PC-9 (cell line): Measurements from ENCODE around the gene UGT3A1. TPM values are rescaled to one million over a fixed set of nuclear protein-coding genes. Genes with fewer than 3 reads are reported as not detected.
"Not testable (repeated sequence)": the region's sequence is repeated elsewhere in the genome, so short reads cannot be mapped to it uniquely, and the experiment has no call there.

Source experiments
- BruUV-seq: library from RNA; stranded (reverse); fragments of 400-500 nt; replicated peaks from 2 replicates; lab custom pipeline; 2021; lab: Mats Ljungman, UMichigan
- CTCF ChIA-PET: fragments of 300-600 bp; sonication (Branson Sonifier 250); formaldehyde crosslinking; loops from one replicate; lab custom pipeline; 2022; ENCODE audit warnings: antibody characterized with exemption; lab: Charles Lee
- POLR2A ChIA-PET: fragments of 300-600 bp; sonication (Branson Sonifier 250); formaldehyde crosslinking; loops from one replicate; lab custom pipeline; 2022; ENCODE audit warnings: antibody characterized with exemption; ENCODE audit not compliant: unreplicated experiment; lab: Charles Lee
- DNase-seq, 2 experiments: peaks; one replicate each; pipeline versions ENCODE4 v3.0.0 to v3.0.0-alpha.2; 2015 to 2022; ENCODE audit warnings: mixed read lengths in 1 of 2
- H2AFZ ChIP-seq: fragments of 200-600 bp; sonication (generic); 2 replicates; pipeline ENCODE4 v1.8.1; 2017; ENCODE audit warnings: antibody characterized with exemption
- H3F3A ChIP-seq: fragments of 200-600 bp; sonication (generic); 2 replicates; pipeline ENCODE4 v1.8.1; 2017; ENCODE audit warnings: antibody characterized with exemption, mild to moderate bottlenecking, low read depth; ENCODE audit not compliant: insufficient read depth
- H3K27ac ChIP-seq: fragments of 200-600 bp; sonication (generic); 2 replicates; pipeline ENCODE4 v1.6.1; 2016; ENCODE audit warnings: mixed run types
- H3K27me3 ChIP-seq: fragments of 200-600 bp; sonication (generic); 2 replicates; pipeline ENCODE4 v1.6.1; 2016; ENCODE audit warnings: low read depth, mixed run types; ENCODE audit not compliant: insufficient read depth
- H3K36me3 ChIP-seq: fragments of 200-600 bp; sonication (generic); 2 replicates; pipeline ENCODE4 v1.6.1; 2016; ENCODE audit warnings: low read depth, mixed run types
- H3K4me1 ChIP-seq: fragments of 200-600 bp; sonication (generic); replicated peaks from 2 replicates; pipeline ENCODE4 v1.6.1; 2016; ENCODE audit warnings: mixed run types; ENCODE audit not compliant: insufficient read depth
- H3K4me2 ChIP-seq: fragments of 200-600 bp; sonication (generic); 2 replicates; pipeline ENCODE4 v1.6.1; 2017; ENCODE audit warnings: mixed run types
- H3K4me3 ChIP-seq: fragments of 200-600 bp; sonication (generic); 2 replicates; pipeline ENCODE4 v1.6.1; 2016; ENCODE audit warnings: mixed run types
- H3K79me2 ChIP-seq: fragments of 200-600 bp; sonication (generic); 2 replicates; pipeline ENCODE4 v1.6.1; 2017; ENCODE audit warnings: low read depth, mixed run types
- H3K9me2 ChIP-seq: fragments of 200-600 bp; sonication (generic); 2 replicates; pipeline ENCODE4 v1.8.1; 2017; ENCODE audit warnings: mild to moderate bottlenecking; ENCODE audit not compliant: insufficient read depth
- H3K9me3 ChIP-seq: fragments of 200-600 bp; sonication (generic); 2 replicates; pipeline ENCODE4 v1.8.1; 2016; ENCODE audit warnings: low read depth; ENCODE audit not compliant: insufficient read depth
- H4K20me1 ChIP-seq: fragments of 200-600 bp; sonication (generic); 2 replicates; pipeline ENCODE4 v1.8.1; 2017; ENCODE audit not compliant: insufficient read depth
- CTCF ChIP-seq: fragments of 200-600 bp; sonication (generic); conservative IDR thresholded peaks from 2 replicates; pipeline ENCODE4 v1.6.1; 2017; ENCODE audit warnings: mixed run types, antibody characterized with exemption, mild to moderate bottlenecking, moderate library complexity
- EZH2 ChIP-seq: fragments of 200-600 bp; sonication (generic); IDR thresholded peaks from 2 replicates; pipeline ENCODE4 v1.8.0; 2017; ENCODE audit warnings: antibody characterized with exemption, low read depth
- intact Hi-C: fragments of 100-400 bp; cut with micrococcal nuclease; formaldehyde crosslinking; loops from one replicate; pipeline ENCODE4 v1.10.0; 2022; ENCODE audit not compliant: unreplicated experiment
- total RNA-seq: library from RNA; stranded (reverse); gene quantifications from 2 replicates; pipeline ENCODE4 v1.2.3, GENCODE V29; 2021

UGT3A1 gene
- total RNA-seq, 1 experiment from 2014 or later = not detected

GRCh38 chr5:36026706-36027465 lies 35.7 kb upstream of the UGT3A1 start:
- no TSS peak for BruUV-seq
- Histone ChIP-seq H3K27ac (no peak overlapping the region), H3K4me3 (no peak overlapping the region), H3K9me2 (no peaks in the 10 kb centered on the region), H3K9me3 (no peaks in the 10 kb centered on the region; the same call in 1 of the 2 replicates), H3K79me2 (no peaks in the 10 kb centered on the region), H3K27me3 (peaks cover 34% of the 10 kb centered on the region), H3F3A (no peaks in the 10 kb centered on the region), H4K20me1 (no peaks in the 10 kb centered on the region), H3K36me3 (no peaks in the 10 kb centered on the region), H3K4me1 (no peaks in the 10 kb centered on the region), H2AFZ (no peak overlapping the region), H3K4me2 (no peak overlapping the region)
- ChIA-PET POLR2A (no interaction called here), CTCF (no interaction called here)
- intact Hi-C loops = no loop called here
- no peak for TF ChIP-seq EZH2
- no peak for TF ChIP-seq CTCF
- no peak for DNase-seq

GRCh38 chr5:36022246-36022645 lies 31.1 kb upstream of the UGT3A1 start:
- H3K9me3 ChIP-seq, H3K36me3 ChIP-seq, CTCF ChIA-PET, H3K4me1 ChIP-seq, H3K9me2 ChIP-seq, BruUV-seq, POLR2A ChIA-PET, DNase-seq, H3F3A ChIP-seq, H3K4me3 ChIP-seq, H3K79me2 ChIP-seq, H3K27ac ChIP-seq, H4K20me1 ChIP-seq, intact Hi-C loops, H3K4me2 ChIP-seq, H2AFZ ChIP-seq: not testable (repeated sequence)
- peaks cover 11% of the 10 kb centered on the region; the same call in 1 of the 2 replicates for H3K27me3 ChIP-seq

GRCh38 chr5:36019584-36019983 lies 28.4 kb upstream of the UGT3A1 start:
- H4K20me1 ChIP-seq, H3K36me3 ChIP-seq, H3F3A ChIP-seq, H2AFZ ChIP-seq, H3K27ac ChIP-seq, H3K4me3 ChIP-seq, POLR2A ChIA-PET, H3K27me3 ChIP-seq, intact Hi-C loops, H3K79me2 ChIP-seq, H3K4me2 ChIP-seq, H3K4me1 ChIP-seq, CTCF ChIA-PET, H3K9me3 ChIP-seq, H3K9me2 ChIP-seq, DNase-seq, BruUV-seq: not testable (repeated sequence)

- Histone ChIP-seq H3K4me2 (no peak overlapping the region), H3K79me2 (no peaks in the 10 kb centered on the region), H3K9me3 (no peaks in the 10 kb centered on the region; the same call in 1 of the 2 replicates), H4K20me1 (no peaks in the 10 kb centered on the region), H3K4me3 (no peak overlapping the region), H3K9me2 (no peaks in the 10 kb centered on the region; the same call in 1 of the 2 replicates), H3K27ac (no peak overlapping the region), H3K36me3 (no peaks in the 10 kb centered on the region), H3K4me1 (no peaks in the 10 kb centered on the region), H2AFZ (no peak overlapping the region), H3F3A (no peaks in the 10 kb centered on the region), H3K27me3 (no peaks in the 10 kb centered on the region)
- TF ChIP-seq EZH2 = no peak
- no peak for TF ChIP-seq CTCF
- ChIA-PET POLR2A (no interaction called here), CTCF (no interaction called here)
- no peak for DNase-seq
- no TSS peak for BruUV-seq
- intact Hi-C loops = no loop called here
Observed at GRCh38 chr5:36017622-36018021, 26.4 kb upstream of the UGT3A1 start.
